HS-5 (cell line): Measurements from ENCODE around the gene RPS8.
"Not testable (repeated sequence)": the region's sequence is repeated elsewhere in the genome, so short reads cannot be mapped to it uniquely, and the experiment has no call there.

Source experiments
- DNase-seq: peaks from one replicate; pipeline ENCODE4 v3.0.0-alpha.2; 2012; ENCODE audit warnings: low read depth

Gene RPS8

GRCh38 chr1:44803312-44804095 is 28.2 kb downstream of the RPS8 start:
- no peak for DNase-seq

DNA sequence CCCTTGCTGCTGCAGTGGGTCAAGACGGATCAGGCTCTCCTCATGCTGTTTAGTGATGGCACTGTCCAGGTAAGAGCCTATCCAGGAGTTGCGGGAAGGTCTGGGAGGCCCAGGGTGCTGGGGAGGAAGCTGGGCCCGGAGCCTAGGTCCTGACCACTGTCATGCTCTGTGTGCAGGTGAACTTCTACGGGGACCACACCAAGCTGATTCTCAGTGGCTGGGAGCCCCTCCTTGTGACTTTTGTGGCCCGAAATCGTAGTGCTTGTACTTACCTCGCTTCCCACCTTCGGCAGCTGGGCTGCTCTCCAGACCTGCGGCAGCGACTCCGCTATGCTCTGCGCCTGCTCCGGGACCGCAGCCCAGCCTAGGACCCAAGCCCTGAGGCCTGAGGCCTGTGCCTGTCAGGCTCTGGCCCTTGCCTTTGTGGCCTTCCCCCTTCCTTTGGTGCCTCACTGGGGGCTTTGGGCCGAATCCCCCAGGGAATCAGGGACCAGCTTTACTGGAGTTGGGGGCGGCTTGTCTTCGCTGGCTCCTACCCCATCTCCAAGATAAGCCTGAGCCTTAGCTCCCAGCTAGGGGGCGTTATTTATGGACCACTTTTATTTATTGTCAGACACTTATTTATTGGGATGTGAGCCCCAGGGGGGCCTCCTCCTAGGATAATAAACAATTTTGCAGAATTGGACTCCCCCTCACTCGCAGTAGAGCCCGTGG is 30.1 kb downstream of the RPS8 start:
- no peak for DNase-seq

GRCh38 chr1:44806025-44806703 is 30.8 kb downstream of the RPS8 start:
- no peak for DNase-seq

DNA sequence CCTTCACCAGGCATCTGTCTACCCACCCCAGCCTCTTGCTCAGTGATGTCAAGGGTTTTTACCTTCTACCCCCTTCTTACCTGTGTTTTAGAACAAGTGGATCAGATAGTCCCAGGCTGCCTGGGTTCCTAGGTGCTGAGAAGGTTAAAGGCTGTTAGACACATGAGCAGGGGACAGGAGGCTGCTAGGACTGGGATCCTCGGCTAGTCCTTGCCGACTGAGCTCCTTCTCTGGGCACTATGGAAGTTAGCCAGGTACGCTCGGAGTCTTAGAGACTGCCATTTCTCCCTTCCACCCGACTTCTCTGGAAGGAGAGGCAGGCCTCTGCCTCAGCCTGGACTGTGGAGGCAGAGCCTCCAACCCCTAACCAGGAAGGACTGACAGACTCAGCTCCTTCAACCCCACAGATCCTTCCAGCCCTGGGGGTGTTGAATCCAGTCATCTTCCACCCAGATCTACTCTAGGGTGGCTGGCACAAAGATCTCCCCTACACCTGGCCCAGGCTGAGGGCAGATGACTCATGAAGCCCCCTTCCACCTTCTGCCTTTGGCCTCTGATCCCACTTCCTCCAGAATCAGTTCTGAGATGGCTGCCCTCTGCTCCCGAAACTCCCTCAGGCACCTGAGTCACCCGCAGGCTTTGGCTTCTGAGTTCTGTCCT is 31.5 kb downstream of the RPS8 start, which contains the start of gene DYNLT4:
Gene DYNLT4 (minus strand): TSS at position 648 of the 660 bp plus-strand sequence. CDS start 683 bp downstream, outside the sequence.
- no peak for DNase-seq

GRCh38 chr1:44807364-44808062 is 32.2 kb downstream of the RPS8 start:
- peak; percentile 100 for DNase-seq

- peak; percentile 49 for DNase-seq
These were observed 33.0 kb downstream of the RPS8 start, which contains the start of gene BTBD19 for GRCh38 chr1:44808063-44808937. Gene BTBD19 (plus strand): TSS chr1:44808523. CDS start chr1:44808821, 298 bp downstream.

GRCh38 chr1:44808938-44809917 is 33.9 kb downstream of the RPS8 start:
- DNase-seq = no peak

- DNase-seq = no peak
These were observed 34.9 kb downstream of the RPS8 start for GRCh38 chr1:44810101-44810761.

- not testable (repeated sequence) for DNase-seq
These were observed 35.4 kb downstream of the RPS8 start for GRCh38 chr1:44810762-44811105.

GRCh38 chr1:44811234-44811633 is 35.9 kb downstream of the RPS8 start:
- no peak for DNase-seq

- no peak for DNase-seq
These were observed 37.6 kb downstream of the RPS8 start for GRCh38 chr1:44812822-44813543.

DNA sequence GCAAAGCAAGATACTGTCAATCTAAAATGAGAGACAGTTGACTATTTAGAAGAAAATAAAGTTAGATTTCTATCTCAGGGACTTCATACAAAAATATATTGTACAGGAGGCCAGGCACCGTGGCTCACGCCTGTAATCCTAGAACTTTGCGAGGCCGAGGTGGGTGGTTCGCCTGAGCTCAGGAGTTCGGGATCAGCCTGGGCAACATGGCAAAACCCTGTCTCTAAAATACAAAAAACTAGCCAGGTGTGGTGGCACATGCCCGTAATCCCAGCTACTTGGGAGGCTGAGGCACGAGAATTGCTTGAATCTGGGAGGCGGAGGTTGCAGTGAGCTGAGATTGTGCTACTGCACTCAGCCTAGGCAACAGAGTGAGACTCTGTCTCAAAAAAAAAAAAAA is 40.6 kb downstream of the RPS8 start:
- not testable (repeated sequence) for DNase-seq

GRCh38 chr1:44817307-44817706 is 42.0 kb downstream of the RPS8 start:
- no peak for DNase-seq

DNA sequence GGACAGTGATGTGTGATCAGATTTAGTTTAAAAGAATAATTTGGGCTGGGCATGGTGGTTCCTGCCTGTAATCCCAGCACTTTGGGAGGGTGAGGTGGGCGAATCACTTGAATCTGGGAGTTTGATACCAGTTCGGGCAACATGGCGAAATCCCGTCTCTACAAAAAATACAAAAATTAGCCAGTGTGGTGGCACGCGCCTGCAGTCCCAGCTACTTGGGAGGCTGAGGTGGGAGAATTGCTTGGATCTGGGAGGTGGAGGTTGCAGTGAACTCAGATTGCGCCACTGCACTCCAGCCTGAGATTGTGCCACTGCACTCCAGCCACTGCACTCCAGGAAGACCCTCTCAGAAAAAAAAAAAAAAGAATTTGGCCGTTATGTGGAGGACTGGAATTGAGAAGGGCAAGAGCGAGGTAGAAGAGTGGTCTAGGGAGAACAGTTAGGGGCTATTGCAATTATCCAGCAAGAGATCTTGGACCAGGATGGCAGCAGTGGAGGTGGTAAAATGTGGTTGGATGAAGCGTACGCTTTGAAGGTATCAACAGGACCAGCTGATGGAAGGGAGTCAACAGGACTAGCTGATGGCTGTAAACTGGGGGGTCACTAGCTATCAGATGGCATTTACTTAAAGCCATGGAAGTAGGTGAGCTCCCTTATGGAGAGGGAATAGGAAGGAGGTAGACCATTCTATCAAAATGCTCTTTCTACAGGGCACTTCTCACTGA is 42.6 kb downstream of the RPS8 start:
- no peak for DNase-seq

GRCh38 chr1:44819196-44819607 is 43.9 kb downstream of the RPS8 start:
- no peak for DNase-seq

DNA sequence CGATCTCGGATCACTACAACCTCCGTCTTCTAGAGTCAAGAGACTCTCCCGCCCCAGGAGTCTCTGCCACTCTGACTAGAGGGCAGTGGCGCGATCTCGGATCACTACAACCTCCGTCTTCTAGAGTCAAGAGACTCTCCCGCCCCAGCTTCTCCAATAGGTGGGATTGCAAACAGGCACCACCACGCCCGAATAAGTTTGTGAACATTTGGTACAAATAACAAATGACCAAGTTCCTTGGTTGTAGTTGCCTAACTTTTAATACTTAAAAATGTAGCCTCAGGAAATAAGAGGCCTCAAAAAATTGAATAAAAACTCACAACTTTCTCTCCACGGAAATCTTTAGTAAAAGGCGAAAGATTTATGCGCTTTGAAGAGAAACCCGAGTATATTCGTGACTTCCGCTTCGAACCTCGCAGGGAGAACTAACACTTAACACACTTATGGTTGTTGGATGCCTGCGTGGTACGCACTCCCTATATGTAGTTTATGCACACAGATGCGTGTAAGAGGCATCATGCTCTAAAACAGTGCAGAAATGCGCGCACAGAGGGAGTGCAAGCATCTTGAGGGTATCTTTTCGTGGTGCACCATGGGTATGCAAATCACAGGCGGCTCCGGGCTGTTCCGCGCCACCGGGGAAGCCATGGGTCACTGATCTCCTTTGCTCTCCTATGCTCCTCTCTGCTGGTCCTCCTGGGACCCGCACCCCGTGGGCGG is 44.4 kb downstream of the RPS8 start:
- DNase-seq = peak; percentile 89
